ENCODE measurements around the gene ST8SIA6. TPM values are rescaled to one million over a fixed set of nuclear protein-coding genes. Genes with fewer than 3 reads are reported as not detected.

Gene ST8SIA6
- total and polyA plus RNA-seq, 7 donors: 0.12 to 2.1 (median 1.1) TPM

DNA sequence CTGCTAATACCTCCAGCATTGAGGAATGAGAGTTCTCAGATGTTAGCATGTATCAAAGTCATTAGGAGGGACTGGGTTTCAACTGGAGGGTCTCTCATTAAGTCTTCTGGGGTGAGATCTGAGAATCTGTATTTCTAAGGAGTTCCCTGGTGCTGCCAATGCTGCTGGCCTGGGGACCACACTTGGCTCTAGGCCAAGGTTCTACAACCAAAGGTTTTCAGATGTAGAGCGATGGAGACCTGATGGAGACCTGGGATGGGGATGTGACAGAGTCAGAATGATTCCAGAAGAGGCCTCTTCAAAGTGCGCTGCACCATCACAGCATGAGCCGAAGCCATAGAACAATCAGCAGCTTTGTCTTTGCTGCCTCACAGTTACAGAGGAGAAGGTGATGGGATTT is 27.2 kb downstream of the ST8SIA6 start:
- no peak for ATAC-seq
- Histone ChIP-seq H3K36me3 (ENCODE audit: insufficient read depth in 1 of 2, low read depth in 1 of 2) (no peaks in the 10 kb centered on the region), H3K27me3 (ENCODE audit: insufficient read depth in 3 of 3, low read length in 2 of 3) (peaks cover 0 to 3% (median 0%) of the 10 kb centered on the region in 3 donors), H3K9me3 (no peaks in the 10 kb centered on the region), H3K4me3 (no peak overlapping the region), H3K27ac (no peak overlapping the region), H3K4me1 (no peaks in the 10 kb centered on the region)
- WGBS, 3 donors: 91 to 97% (median 96%) methylated on average over 3 of the region's 3 CpGs
- TF ChIP-seq, protein P1, sequence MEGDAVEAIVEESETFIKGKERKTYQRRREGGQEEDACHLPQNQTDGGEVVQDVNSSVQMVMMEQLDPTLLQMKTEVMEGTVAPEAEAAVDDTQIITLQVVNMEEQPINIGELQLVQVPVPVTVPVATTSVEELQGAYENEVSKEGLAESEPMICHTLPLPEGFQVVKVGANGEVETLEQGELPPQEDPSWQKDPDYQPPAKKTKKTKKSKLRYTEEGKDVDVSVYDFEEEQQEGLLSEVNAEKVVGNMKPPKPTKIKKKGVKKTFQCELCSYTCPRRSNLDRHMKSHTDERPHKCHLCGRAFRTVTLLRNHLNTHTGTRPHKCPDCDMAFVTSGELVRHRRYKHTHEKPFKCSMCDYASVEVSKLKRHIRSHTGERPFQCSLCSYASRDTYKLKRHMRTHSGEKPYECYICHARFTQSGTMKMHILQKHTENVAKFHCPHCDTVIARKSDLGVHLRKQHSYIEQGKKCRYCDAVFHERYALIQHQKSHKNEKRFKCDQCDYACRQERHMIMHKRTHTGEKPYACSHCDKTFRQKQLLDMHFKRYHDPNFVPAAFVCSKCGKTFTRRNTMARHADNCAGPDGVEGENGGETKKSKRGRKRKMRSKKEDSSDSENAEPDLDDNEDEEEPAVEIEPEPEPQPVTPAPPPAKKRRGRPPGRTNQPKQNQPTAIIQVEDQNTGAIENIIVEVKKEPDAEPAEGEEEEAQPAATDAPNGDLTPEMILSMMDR (IDR thresholded peaks at IDR 0.05): no peak
- DNase-seq: no peak
- intact Hi-C loops (cut with DNase I): no loop called here

DNA sequence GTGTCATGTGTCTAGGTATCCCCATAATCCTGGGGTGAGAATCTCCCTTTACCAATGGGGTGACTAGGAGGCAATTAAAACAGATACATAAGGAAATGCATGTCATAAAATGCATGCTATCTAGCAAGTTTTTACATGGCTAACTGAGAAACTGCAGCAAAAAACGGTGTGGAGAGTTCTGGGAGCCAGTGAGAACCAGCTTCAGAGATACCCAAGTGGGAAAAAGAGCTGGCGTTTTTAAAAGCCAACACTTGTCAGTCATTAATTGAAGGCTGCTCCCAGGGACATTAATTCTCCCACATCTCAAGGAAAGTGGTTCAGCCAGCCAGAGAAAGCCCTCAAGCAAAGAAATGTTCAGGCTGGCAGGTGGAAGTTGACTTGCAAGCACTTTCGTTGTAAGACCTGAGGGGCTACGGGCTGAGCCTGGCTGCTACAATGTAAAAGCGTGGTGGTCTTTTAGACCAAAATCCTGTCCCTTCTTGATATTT is 28.1 kb downstream of the ST8SIA6 start:
- Histone ChIP-seq H3K27me3 (ENCODE audit: insufficient read depth in 3 of 3, low read length in 2 of 3) (peaks cover 0 to 3% (median 0%) of the 10 kb centered on the region in 3 donors), H3K4me3 (no peak overlapping the region), H3K4me1 (no peaks in the 10 kb centered on the region), H3K9me3 (no peaks in the 10 kb centered on the region), H3K27ac (no peak overlapping the region), H3K36me3 (ENCODE audit: insufficient read depth in 1 of 2, low read depth in 1 of 2) (no peaks in the 10 kb centered on the region)
- ATAC-seq: no peak
- no peak for DNase-seq
- WGBS, 3 donors: 79 to 83% (median 81%) methylated on average over 5 of the region's 5 CpGs
- intact Hi-C loops (cut with DNase I): no loop called here
- TF ChIP-seq, protein P1 (IDR thresholded peaks at IDR 0.05): no peak

DNA sequence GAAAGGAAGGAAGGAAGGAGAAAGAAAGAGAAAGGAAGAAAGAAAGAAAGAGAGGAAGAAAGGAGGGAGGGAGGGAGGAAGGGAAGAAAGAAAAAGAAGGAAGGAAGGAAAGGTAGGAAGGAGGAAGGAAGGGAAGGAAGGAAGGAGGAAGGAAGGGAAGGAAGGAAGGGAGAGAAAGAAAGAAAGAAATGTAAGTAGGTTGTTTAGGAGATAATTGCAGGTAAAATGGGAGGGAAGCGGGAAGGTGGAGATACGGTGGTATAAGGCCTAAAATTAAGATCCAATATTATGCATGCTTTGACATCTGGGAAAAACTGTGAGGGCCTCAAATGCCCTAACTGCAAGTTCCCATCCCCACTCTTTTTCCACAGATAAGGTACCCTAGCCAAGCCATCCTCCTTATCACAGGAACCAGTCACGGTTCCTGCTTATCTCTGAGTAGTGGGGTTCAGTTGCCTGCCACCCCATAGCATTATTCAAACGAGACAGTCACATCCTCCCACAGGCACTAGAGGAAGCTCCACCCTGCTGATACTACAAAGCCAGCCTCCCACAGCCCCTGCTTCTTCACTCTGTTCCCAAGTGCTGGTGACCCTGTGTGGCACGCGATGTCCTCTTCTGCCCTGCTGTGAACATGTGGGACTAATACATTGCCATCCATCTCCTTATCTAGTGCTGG is 28.7 kb downstream of the ST8SIA6 start:
- DNase-seq (no peak), ATAC-seq (no peak)
- TF ChIP-seq, protein P1 (IDR thresholded peaks at IDR 0.05): no peak
- Histone ChIP-seq H3K4me3 (no peak overlapping the region), H3K9me3 (no peaks in the 10 kb centered on the region), H3K27me3 (ENCODE audit: insufficient read depth in 3 of 3, low read length in 2 of 3) (peaks cover 0 to 3% (median 0%) of the 10 kb centered on the region in 3 donors), H3K4me1 (no peaks in the 10 kb centered on the region), H3K27ac (no peak overlapping the region), H3K36me3 (ENCODE audit: insufficient read depth in 1 of 2, low read depth in 1 of 2) (no peaks in the 10 kb centered on the region)
- WGBS, 3 donors: 68 to 79% (median 73%) methylated on average over 6 of the region's 6 CpGs
- intact Hi-C loops (cut with DNase I): no loop called here

- H3K9me3 ChIP-seq: no peaks in the 10 kb centered on the region
- DNase-seq: no peak
- H3K36me3 ChIP-seq (ENCODE audit: insufficient read depth in 1 of 2, low read depth in 1 of 2): no peaks in the 10 kb centered on the region
- no peaks in the 10 kb centered on the region for H3K4me1 ChIP-seq
- WGBS, 3 donors: 42 to 48% (median 44%) methylated on average over 2 of the region's 2 CpGs
- intact Hi-C loops (cut with DNase I): no loop called here
- no peak overlapping the region for H3K27ac ChIP-seq
- ATAC-seq: no peak
- no peak overlapping the region for H3K4me3 ChIP-seq
- TF ChIP-seq, protein P1 (IDR thresholded peaks at IDR 0.05): no peak
- peaks cover 0 to 2% (median 0%) of the 10 kb centered on the region in 3 donors for H3K27me3 ChIP-seq (ENCODE audit: insufficient read depth in 3 of 3, low read length in 2 of 3)
Observed at GRCh38 chr10:17423632-17424186, 30.7 kb downstream of the ST8SIA6 start.
